Measurements from ENCODE around the gene MTFP1.
"Not testable (repeated sequence)": the region's sequence is repeated elsewhere in the genome, so short reads cannot be mapped to it uniquely, and the experiment has no call there.

The MTFP1 gene

GRCh38 chr22:30402028-30402765 is 23.4 kb upstream of the MTFP1 start:
- no peak for TF ChIP-seq CTCF (IDR thresholded peaks at IDR 0.05; ENCODE audit: control insufficient read depth, insufficient read depth, low read depth, low read length, missing control alignments)
- no peak for DNase-seq (ENCODE audit: low read depth)
- no peak overlapping the region for H3K4me3 ChIP-seq (ENCODE audit: control insufficient read depth, low read depth, low read length)

- not testable (repeated sequence) for H3K4me3 ChIP-seq (ENCODE audit: control insufficient read depth, low read depth, low read length); DNase-seq (ENCODE audit: low read depth)
Measured at GRCh38 chr22:30402766-30403104, 22.8 kb upstream of the MTFP1 start.

- TF ChIP-seq CTCF (IDR thresholded peaks at IDR 0.05; ENCODE audit: control insufficient read depth, insufficient read depth, low read depth, low read length, missing control alignments) = no peak
- no peak for DNase-seq (ENCODE audit: low read depth)
- no peak overlapping the region for H3K4me3 ChIP-seq (ENCODE audit: control insufficient read depth, low read depth, low read length)
Measured at GRCh38 chr22:30404307-30404706, 21.3 kb upstream of the MTFP1 start.

- no peak for TF ChIP-seq CTCF (IDR thresholded peaks at IDR 0.05; ENCODE audit: control insufficient read depth, insufficient read depth, low read depth, low read length, missing control alignments)
- no peak for DNase-seq (ENCODE audit: low read depth)
- H3K4me3 ChIP-seq (ENCODE audit: control insufficient read depth, low read depth, low read length) = no peak overlapping the region
Measured at GRCh38 chr22:30405731-30406130, 19.8 kb upstream of the MTFP1 start.

- H3K4me3 ChIP-seq (ENCODE audit: control insufficient read depth, low read depth, low read length) = no peak overlapping the region
- DNase-seq (ENCODE audit: low read depth) = no peak
- TF ChIP-seq CTCF (IDR thresholded peaks at IDR 0.05; ENCODE audit: control insufficient read depth, insufficient read depth, low read depth, low read length, missing control alignments) = no peak
Measured at GRCh38 chr22:30406400-30406799, 19.2 kb upstream of the MTFP1 start.

DNA sequence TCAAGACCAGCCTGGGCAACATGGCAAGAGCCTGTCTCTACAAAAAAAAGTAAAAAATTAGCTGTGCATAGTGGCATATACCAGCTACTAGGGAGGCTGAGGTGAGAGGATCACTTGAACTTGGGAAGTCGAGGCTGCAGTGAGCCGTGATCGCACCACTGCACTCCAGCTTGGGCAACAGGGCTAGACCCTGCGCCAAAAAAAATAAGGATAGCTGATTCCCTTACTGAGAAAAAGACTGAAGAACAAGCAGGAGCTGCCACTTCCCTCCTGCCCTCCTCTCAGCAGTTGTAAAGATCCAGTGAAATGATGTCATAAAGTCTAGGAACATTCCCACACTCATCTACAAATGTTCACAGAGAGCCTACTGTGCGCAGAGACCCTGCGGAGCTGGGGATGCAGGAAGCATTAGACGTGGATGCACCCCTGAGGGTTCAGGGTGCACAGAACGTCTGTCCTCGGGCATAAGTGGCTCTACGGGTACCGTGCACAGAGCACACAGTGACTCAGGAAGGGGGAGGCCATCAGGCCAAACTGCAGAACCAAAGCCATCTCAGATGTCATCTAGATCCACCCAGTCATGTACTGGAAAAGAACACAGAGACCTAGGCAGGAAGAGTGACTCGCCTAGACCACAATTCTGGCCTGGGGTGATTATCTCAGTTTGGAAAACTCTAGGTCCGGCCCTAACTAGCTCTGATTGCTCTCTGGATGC is 17.0 kb upstream of the MTFP1 start:
- H3K4me3 ChIP-seq (ENCODE audit: control insufficient read depth, low read depth, low read length) = no peak overlapping the region
- no peak for TF ChIP-seq CTCF (IDR thresholded peaks at IDR 0.05; ENCODE audit: control insufficient read depth, insufficient read depth, low read depth, low read length, missing control alignments)
- peak; percentile 33 for DNase-seq (ENCODE audit: low read depth)

DNA sequence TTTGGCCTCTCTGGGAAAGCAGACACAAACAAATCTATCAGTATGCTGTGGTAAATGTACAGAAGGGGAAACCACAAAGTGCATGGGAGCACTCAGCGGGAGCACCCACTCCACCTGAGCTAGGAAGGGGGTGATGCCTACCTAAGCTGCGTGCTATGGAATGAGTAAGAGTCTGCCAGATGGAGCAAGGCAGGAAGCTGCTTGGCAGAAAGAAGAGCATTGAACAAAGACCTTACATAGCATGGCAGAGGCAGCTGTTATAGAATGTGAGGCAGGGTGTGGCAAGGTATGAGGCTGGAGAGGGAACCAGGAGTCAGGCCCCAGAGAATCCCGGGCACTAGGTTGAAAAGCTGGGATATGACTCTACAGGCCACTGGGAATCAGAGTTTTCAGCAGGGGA is 13.8 kb upstream of the MTFP1 start:
- TF ChIP-seq CTCF (IDR thresholded peaks at IDR 0.05; ENCODE audit: control insufficient read depth, insufficient read depth, low read depth, low read length, missing control alignments) = no peak
- DNase-seq (ENCODE audit: low read depth) = no peak
- no peak overlapping the region for H3K4me3 ChIP-seq (ENCODE audit: control insufficient read depth, low read depth, low read length)
